Neuronal stem cell (in vitro differentiated cells): ENCODE data around the gene ZBTB44.
"Not testable (repeated sequence)": the region's sequence is repeated elsewhere in the genome, so short reads cannot be mapped to it uniquely, and the experiment has no call there.

ENCODE experiments used
- DNase-seq: peaks from one replicate; pipeline ENCODE4 v3.0.0-alpha.2; 2013; ENCODE audit warnings: low spot score
- H2AFZ ChIP-seq: one replicate; pipeline ENCODE4 v1.6.1; 2013; ENCODE audit warnings: mild to moderate bottlenecking, low read length, inconsistent platforms
- H2AK5ac ChIP-seq: 2 replicates; pipeline ENCODE4 v1.6.1; 2013; ENCODE audit warnings: low read depth, mild to moderate bottlenecking, inconsistent platforms, low read length, moderate library complexity, mixed read lengths
- H2BK120ac ChIP-seq: 2 replicates; pipeline ENCODE4 v1.6.1; 2013; ENCODE audit warnings: low read depth, mild to moderate bottlenecking, inconsistent platforms, low read length, moderate library complexity, mixed read lengths
- H2BK12ac ChIP-seq: one replicate; pipeline ENCODE4 v1.6.1; 2013; ENCODE audit warnings: low read length, inconsistent platforms
- H2BK15ac ChIP-seq: 2 replicates; pipeline ENCODE4 v1.6.1; 2013; ENCODE audit warnings: mild to moderate bottlenecking, low read length, inconsistent platforms, mixed read lengths
- H2BK5ac ChIP-seq: one replicate; pipeline ENCODE4 v1.6.1; 2013; ENCODE audit warnings: inconsistent platforms, mild to moderate bottlenecking, low read length, moderate library complexity
- H3K14ac ChIP-seq: one replicate; pipeline ENCODE4 v1.6.1; 2013; ENCODE audit warnings: low read length, inconsistent platforms
- H3K18ac ChIP-seq: 2 replicates; pipeline ENCODE4 v1.6.1; 2013; ENCODE audit warnings: low read length, inconsistent platforms
- H3K23ac ChIP-seq: 2 replicates; pipeline ENCODE4 v1.6.1; 2013; ENCODE audit warnings: low read depth, mild to moderate bottlenecking, mixed read lengths, low read length, inconsistent platforms; ENCODE audit not compliant: poor library complexity
- H3K27ac ChIP-seq: replicated peaks from 3 replicates; pipeline ENCODE4 v1.5.1; 2013; ENCODE audit warnings: low read length, inconsistent platforms
- H3K27me3 ChIP-seq, 3 experiments: 2 replicates each; pipeline ENCODE4 v1.6.1; 2013; ENCODE audit warnings: low read length in 3 of 3, mild to moderate bottlenecking in 2 of 3, inconsistent platforms in 1 of 3, low read depth in 1 of 3, mixed read lengths in 1 of 3, moderate library complexity in 1 of 3; ENCODE audit not compliant: control insufficient read depth in 3 of 3, insufficient read depth in 3 of 3
- H3K36me3 ChIP-seq, 2 donors: replicated peaks in 1 of 2; 2 replicates each; pipeline ENCODE4 v1.6.1; 2013; ENCODE audit warnings: low read length in 2 of 2; ENCODE audit not compliant: control insufficient read depth in 2 of 2, insufficient read depth in 2 of 2
- H3K4ac ChIP-seq: 2 replicates; pipeline ENCODE4 v1.6.1; 2013; ENCODE audit warnings: inconsistent platforms, mild to moderate bottlenecking, low read length, moderate library complexity
- H3K4me1 ChIP-seq, 2 donors: 1 replicate in 1 of 2; 2 replicates in 1 of 2; pipeline ENCODE4 v1.6.1; 2013; ENCODE audit warnings: low read length in 2 of 2, low read depth in 1 of 2; ENCODE audit not compliant: control insufficient read depth in 2 of 2, insufficient read depth in 1 of 2
- H3K4me2 ChIP-seq: one replicate; pipeline ENCODE4 v1.6.1; 2013; ENCODE audit warnings: mild to moderate bottlenecking, low read length, inconsistent platforms; ENCODE audit not compliant: insufficient read depth, poor library complexity, severe bottlenecking
- H3K4me3 ChIP-seq, 2 donors: 2 replicates each; pipeline ENCODE4 v1.5.1; 2013; ENCODE audit warnings: low read length in 2 of 2, mild to moderate bottlenecking in 2 of 2, inconsistent platforms in 1 of 2, moderate library complexity in 1 of 2
- H3K79me1 ChIP-seq: one replicate; pipeline ENCODE4 v1.6.1; 2013; ENCODE audit warnings: low read depth, mild to moderate bottlenecking, inconsistent platforms, low read length, moderate library complexity
- H3K9ac ChIP-seq: one replicate; pipeline ENCODE4 v1.6.1; 2013; ENCODE audit warnings: mild to moderate bottlenecking, low read depth, low read length, inconsistent platforms; ENCODE audit not compliant: poor library complexity
- H3K9me3 ChIP-seq, 2 donors: replicated peaks in 1 of 2; 2 replicates each; pipeline versions ENCODE3 to v1.6.1; 2013; ENCODE audit warnings: low read length in 2 of 2, mild to moderate bottlenecking in 2 of 2, inconsistent platforms in 1 of 2, low read depth in 1 of 2, mixed read lengths in 1 of 2, moderate library complexity in 1 of 2; ENCODE audit not compliant: control insufficient read depth in 2 of 2, insufficient read depth in 1 of 2
- H4K8ac ChIP-seq: one replicate; pipeline ENCODE4 v1.6.1; 2013; ENCODE audit warnings: low read depth, mild to moderate bottlenecking, inconsistent platforms, low read length, moderate library complexity
- H4K91ac ChIP-seq: one replicate; pipeline ENCODE4 v1.6.1; 2013; ENCODE audit warnings: low read length, low read depth, mild to moderate bottlenecking, inconsistent platforms; ENCODE audit not compliant: poor library complexity
- WGBS, 2 donors: extraction: QIAGEN DNeasy Blood & Tissue Kit; methylation state at CpG; one replicate each; pipeline ENCODE4 v1.1.7; 2013; ENCODE audit warnings: missing lambda C conversion rate in 2 of 2, mixed read lengths in 1 of 2; ENCODE audit not compliant: insufficient read length in 2 of 2, insufficient replicate concordance in 1 of 2; ENCODE audit errors: extremely low coverage in 2 of 2; 5-methylcytosine and 5-hydroxymethylcytosine counted together

The ZBTB44 gene

DNA sequence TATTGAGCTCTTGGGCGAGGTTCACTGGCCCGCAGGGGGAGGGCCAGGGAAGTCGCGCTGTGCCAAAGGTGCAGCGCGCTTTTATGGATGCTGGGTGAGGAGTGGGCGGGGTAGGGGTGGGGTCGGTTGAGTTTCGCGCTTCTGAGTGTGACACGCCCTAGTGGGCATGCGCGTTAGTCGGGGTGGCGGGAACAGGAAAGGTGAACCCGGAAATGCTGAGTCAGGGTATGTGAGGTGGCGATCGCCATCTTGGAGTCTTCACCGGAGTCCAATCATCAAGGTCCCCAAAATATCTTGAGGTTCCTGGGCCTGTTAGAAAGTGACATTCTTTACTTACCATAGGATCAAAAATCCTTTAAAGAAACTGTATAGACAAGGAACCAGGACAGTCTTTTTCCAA is 16.7 kb upstream of the ZBTB44 start:
- not testable (repeated sequence) for H2BK120ac ChIP-seq, H4K91ac ChIP-seq, H3K79me1 ChIP-seq, H3K18ac ChIP-seq, H2BK12ac ChIP-seq, H3K4me1 ChIP-seq, H2BK15ac ChIP-seq, H3K4me2 ChIP-seq, H3K36me3 ChIP-seq, H3K27ac ChIP-seq, H3K4ac ChIP-seq, H3K27me3 ChIP-seq, H2BK5ac ChIP-seq, H3K14ac ChIP-seq, DNase-seq, H3K23ac ChIP-seq, H3K9ac ChIP-seq, H2AK5ac ChIP-seq, H3K9me3 ChIP-seq, H3K4me3 ChIP-seq, H2AFZ ChIP-seq, H4K8ac ChIP-seq
- WGBS, 2 donors: no CpG with 5 or more reads among the region's 19 CpGs

DNA sequence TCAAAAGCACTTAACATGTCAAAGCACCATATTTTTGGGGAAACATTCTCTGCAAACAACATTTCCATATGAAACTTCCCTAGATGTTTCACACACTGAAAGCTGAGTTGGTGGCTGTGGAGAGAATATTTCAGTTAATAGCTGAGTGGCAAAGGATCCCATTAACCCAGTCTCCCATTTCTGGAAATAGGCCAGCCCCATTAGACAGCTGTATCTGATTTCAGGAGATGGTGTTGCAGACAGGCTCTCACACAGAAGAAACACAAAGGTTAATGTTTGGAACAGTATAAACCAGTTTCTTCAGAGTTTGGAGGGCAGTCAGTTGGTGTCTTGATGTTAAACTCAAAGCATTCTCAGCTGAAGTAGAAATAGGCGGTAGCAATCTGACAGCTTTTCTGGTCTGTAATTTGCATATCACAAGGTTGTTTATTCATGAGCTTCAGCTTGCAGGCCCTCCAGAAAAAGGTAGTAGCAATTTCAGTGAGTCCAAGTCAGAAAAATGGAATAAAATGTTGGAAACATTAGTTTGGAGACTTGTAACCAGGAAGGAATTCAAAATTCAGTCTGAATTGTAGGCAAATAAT is 15.5 kb upstream of the ZBTB44 start:
- H3K36me3 ChIP-seq: no peaks in the 10 kb centered on the region
- H3K4me2 ChIP-seq: no peak overlapping the region
- no peaks in the 10 kb centered on the region for H3K79me1 ChIP-seq
- no peak overlapping the region for H3K23ac ChIP-seq
- no peaks in the 10 kb centered on the region for H3K9me3 ChIP-seq
- H2BK12ac ChIP-seq: no peak overlapping the region
- no peak overlapping the region for H3K4ac ChIP-seq
- H2BK15ac ChIP-seq: no peak overlapping the region
- H3K18ac ChIP-seq: no peak overlapping the region
- no peak overlapping the region for H3K14ac ChIP-seq
- no peak overlapping the region for H2BK120ac ChIP-seq
- no peak overlapping the region for H3K4me3 ChIP-seq
- no peaks in the 10 kb centered on the region for H3K4me1 ChIP-seq
- H3K27ac ChIP-seq: no peak overlapping the region
- H4K8ac ChIP-seq: no peak overlapping the region
- H3K27me3 ChIP-seq: no peaks in the 10 kb centered on the region
- H3K9ac ChIP-seq: no peak overlapping the region
- WGBS, 2 donors: no CpG with 5 or more reads among the region's 1 CpG
- no peak for DNase-seq
- no peak overlapping the region for H4K91ac ChIP-seq
- no peak overlapping the region for H2AK5ac ChIP-seq
- H2BK5ac ChIP-seq: no peak overlapping the region
- peak overlapping the region; percentile 43 for H2AFZ ChIP-seq

DNA sequence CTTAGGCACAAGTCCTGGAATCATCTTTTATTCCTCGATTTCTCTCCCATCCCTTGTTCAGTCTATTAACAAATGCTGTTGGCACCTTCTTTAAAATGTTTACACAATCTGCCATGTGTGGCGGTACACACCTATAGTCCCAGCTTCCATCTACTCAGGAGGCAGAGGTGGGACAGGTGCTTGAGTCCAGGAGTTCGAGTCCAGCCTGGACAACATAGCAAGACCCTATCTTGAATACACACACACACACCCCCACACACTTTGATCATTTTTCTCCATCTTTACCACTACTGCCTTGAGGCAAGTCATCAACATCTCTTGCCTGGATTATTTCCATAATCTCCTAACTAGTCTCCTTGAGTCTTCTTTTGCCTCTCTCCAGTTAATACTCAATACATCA is 13.7 kb upstream of the ZBTB44 start:
- no peak overlapping the region for H2AFZ ChIP-seq
- H2AK5ac ChIP-seq: no peak overlapping the region
- no peak overlapping the region for H3K18ac ChIP-seq
- H4K91ac ChIP-seq: no peak overlapping the region
- H2BK12ac ChIP-seq: no peak overlapping the region
- H3K4me1 ChIP-seq: no peaks in the 10 kb centered on the region
- no peak overlapping the region for H3K9ac ChIP-seq
- H4K8ac ChIP-seq: no peak overlapping the region
- H2BK15ac ChIP-seq: no peak overlapping the region
- H2BK120ac ChIP-seq: no peak overlapping the region
- H3K4me3 ChIP-seq: no peak overlapping the region
- H3K9me3 ChIP-seq: no peaks in the 10 kb centered on the region
- H3K79me1 ChIP-seq: no peaks in the 10 kb centered on the region
- WGBS, 2 donors: no CpG with 5 or more reads among the region's 3 CpGs
- no peak for DNase-seq
- no peak overlapping the region for H3K23ac ChIP-seq
- no peak overlapping the region for H3K14ac ChIP-seq
- no peak overlapping the region for H2BK5ac ChIP-seq
- H3K36me3 ChIP-seq: no peaks in the 10 kb centered on the region
- H3K27me3 ChIP-seq: no peaks in the 10 kb centered on the region
- H3K4me2 ChIP-seq: no peak overlapping the region
- no peak overlapping the region for H3K4ac ChIP-seq
- H3K27ac ChIP-seq: no peak overlapping the region

DNA sequence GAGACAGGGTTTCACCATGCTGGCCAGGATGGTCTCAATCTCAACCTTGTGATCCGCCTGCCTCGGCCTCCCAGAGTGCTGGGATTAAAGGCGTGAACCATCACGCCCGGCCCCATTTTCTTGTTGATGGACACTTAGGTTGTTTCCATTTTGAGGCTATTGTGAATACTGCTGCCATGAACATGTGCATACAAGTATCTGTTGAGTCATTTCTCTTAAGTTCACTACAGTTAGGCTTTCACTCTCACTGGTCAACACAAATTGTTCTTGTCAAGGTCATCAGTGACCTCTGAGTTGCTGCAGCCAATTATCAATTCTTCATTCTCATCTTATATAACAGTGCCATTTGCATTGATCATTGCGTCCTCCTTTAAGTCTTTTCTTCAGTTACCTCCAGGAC is 13.0 kb upstream of the ZBTB44 start:
- Histone ChIP-seq H3K9ac (no peak overlapping the region), H2BK15ac (no peak overlapping the region), H2AK5ac (no peak overlapping the region), H3K36me3 (no peaks in the 10 kb centered on the region), H3K4me2 (no peak overlapping the region), H3K14ac (no peak overlapping the region), H2AFZ (no peak overlapping the region), H2BK120ac (no peak overlapping the region), H3K4me3 (no peak overlapping the region), H2BK5ac (no peak overlapping the region), H3K79me1 (no peaks in the 10 kb centered on the region), H3K9me3 (no peaks in the 10 kb centered on the region), H3K4ac (no peak overlapping the region), H3K23ac (no peak overlapping the region), H2BK12ac (no peak overlapping the region), H3K18ac (no peak overlapping the region), H3K4me1 (no peaks in the 10 kb centered on the region), H4K8ac (no peak overlapping the region), H3K27ac (no peak overlapping the region), H4K91ac (no peak overlapping the region), H3K27me3 (no peaks in the 10 kb centered on the region)
- no CpG with 5 or more reads among the region's 6 CpGs for WGBS, 2 donors
- DNase-seq: no peak
